NT2/D1 (cell line): ENCODE data around the gene ASS1.

Experiments used
- DNase-seq: peaks from one replicate; pipeline ENCODE4 v3.0.0-alpha.2; 2011; ENCODE audit warnings: low read depth, low spot score
- H3K27me3 ChIP-seq: 2 replicates; pipeline ENCODE4 v1.6.0; 2011; ENCODE audit warnings: mild to moderate bottlenecking; ENCODE audit not compliant: insufficient read length, insufficient read depth
- H3K36me3 ChIP-seq: 2 replicates; pipeline ENCODE4 v1.6.1; 2011; ENCODE audit warnings: mild to moderate bottlenecking, low read length, mixed read lengths; ENCODE audit not compliant: insufficient read depth, insufficient read length
- H3K4me1 ChIP-seq: 2 replicates; pipeline ENCODE4 v1.5.1; 2011; ENCODE audit not compliant: insufficient read depth, insufficient read length
- H3K4me3 ChIP-seq: 2 replicates; pipeline ENCODE4 v1.5.1; 2011; ENCODE audit warnings: low read depth; ENCODE audit not compliant: insufficient read length
- H3K9ac ChIP-seq: 2 replicates; pipeline ENCODE4 v1.6.0; 2011; ENCODE audit warnings: low read depth; ENCODE audit not compliant: insufficient read length
- H3K9me3 ChIP-seq: 2 replicates; pipeline ENCODE4 v1.5.1; 2011; ENCODE audit warnings: mild to moderate bottlenecking, low read length; ENCODE audit not compliant: insufficient read depth
- SUZ12 ChIP-seq: IDR thresholded peaks from 2 replicates; pipeline ENCODE4 v1.6.1; 2011; ENCODE audit not compliant: insufficient read length, insufficient read depth; ENCODE audit errors: extremely low read depth
- YY1 ChIP-seq: IDR thresholded peaks from 2 replicates; pipeline ENCODE4 v1.6.1; 2011; ENCODE audit not compliant: insufficient read length, insufficient read depth
- ZNF274 ChIP-seq: IDR thresholded peaks from 2 replicates; pipeline ENCODE4 v1.6.1; 2011; ENCODE audit warnings: mild to moderate bottlenecking, low read depth, low read length

The ASS1 gene

DNA sequence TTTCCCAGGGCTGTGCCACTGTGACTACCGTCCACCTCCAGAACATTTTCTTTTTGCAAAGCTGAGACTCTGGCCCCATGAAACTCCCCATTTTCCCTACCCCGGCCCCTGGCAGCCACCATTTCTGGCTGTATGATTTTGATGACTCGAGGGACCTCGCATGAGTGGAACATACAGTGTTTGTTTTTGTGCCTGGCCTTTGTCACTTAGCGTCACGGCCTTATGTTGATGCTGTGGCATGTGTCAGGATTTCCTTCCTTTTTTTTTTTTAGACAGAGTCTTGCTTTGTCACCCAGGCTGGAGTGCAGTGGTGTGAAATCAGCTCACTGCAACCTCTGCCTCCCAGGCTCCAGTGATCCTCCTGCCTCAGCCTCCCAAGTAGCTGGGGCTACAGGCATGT lies 42.7 kb downstream of the ASS1 start:
- Histone ChIP-seq H3K9me3 (no peaks in the 10 kb centered on the region), H3K4me3 (no peak overlapping the region), H3K4me1 (peaks cover 4% of the 10 kb centered on the region), H3K36me3 (peaks cover 13% of the 10 kb centered on the region), H3K9ac (no peak overlapping the region), H3K27me3 (no peaks in the 10 kb centered on the region)
- TF ChIP-seq SUZ12 (no peak), ZNF274 (no peak), YY1 (no peak)
- no peak for DNase-seq

DNA sequence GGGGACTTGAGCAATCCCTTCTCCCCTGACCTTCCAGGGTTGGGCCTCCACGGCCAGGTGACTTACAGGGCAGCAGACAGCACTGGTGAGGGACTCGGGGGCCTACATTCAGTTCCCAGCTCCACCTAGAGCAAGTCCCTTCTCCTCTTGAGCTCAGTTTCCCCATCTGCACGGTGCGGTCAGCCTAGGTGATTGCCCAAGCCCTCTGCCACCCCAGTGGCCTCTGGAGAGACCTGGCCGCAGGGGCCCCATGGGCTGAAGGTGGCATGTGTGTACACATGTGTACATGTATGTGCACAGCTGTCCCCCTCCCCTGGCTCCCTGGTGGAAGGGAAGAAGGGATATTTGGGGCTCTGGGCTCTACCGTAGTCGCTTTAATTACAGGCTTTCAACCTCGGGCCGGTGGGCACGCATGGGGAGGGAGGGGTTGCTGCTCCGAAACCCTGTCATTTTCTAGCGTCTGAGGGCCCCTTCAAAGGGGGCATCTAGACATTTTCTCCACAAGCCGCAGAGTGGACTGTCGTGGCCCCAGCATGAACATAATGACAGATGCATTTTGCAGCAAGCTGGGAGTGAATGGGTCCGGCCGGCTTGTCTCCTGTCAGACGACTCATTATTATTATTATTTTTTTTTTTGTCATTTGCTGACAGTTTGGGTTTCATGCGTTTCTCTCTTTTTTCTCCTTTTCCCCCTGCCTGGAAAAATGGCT lies 44.0 kb downstream of the ASS1 start:
- Histone ChIP-seq H3K36me3 (peaks cover 15% of the 10 kb centered on the region), H3K27me3 (no peaks in the 10 kb centered on the region), H3K9me3 (no peaks in the 10 kb centered on the region), H3K4me1 (peaks cover 7% of the 10 kb centered on the region), H3K4me3 (no peak overlapping the region), H3K9ac (no peak overlapping the region)
- DNase-seq = no peak
- TF ChIP-seq ZNF274 = no peak
- TF ChIP-seq YY1 = no peak
- no peak for TF ChIP-seq SUZ12

- Histone ChIP-seq H3K9me3 (peaks cover 17% of the 10 kb centered on the region; the same call in 1 of the 2 replicates), H3K9ac (no peak overlapping the region), H3K36me3 (peaks cover 14% of the 10 kb centered on the region), H3K4me1 (peaks cover 7% of the 10 kb centered on the region), H3K4me3 (no peak overlapping the region), H3K27me3 (no peaks in the 10 kb centered on the region)
- TF ChIP-seq ZNF274 (no peak), YY1 (no peak), SUZ12 (no peak)
- DNase-seq = no peak
Observed at GRCh38 chr9:130490981-130491380, 46.2 kb downstream of the ASS1 start.

GRCh38 chr9:130491830-130492482 lies 47.2 kb downstream of the ASS1 start:
- Histone ChIP-seq H3K36me3 (peaks cover 14% of the 10 kb centered on the region), H3K9ac (peak overlapping the region; percentile 44), H3K4me1 (peaks cover 7% of the 10 kb centered on the region), H3K9me3 (peaks cover 17% of the 10 kb centered on the region; the same call in 1 of the 2 replicates), H3K4me3 (no peak overlapping the region), H3K27me3 (no peaks in the 10 kb centered on the region)
- no peak for DNase-seq
- TF ChIP-seq SUZ12 = no peak
- TF ChIP-seq ZNF274 = no peak
- no peak for TF ChIP-seq YY1

DNA sequence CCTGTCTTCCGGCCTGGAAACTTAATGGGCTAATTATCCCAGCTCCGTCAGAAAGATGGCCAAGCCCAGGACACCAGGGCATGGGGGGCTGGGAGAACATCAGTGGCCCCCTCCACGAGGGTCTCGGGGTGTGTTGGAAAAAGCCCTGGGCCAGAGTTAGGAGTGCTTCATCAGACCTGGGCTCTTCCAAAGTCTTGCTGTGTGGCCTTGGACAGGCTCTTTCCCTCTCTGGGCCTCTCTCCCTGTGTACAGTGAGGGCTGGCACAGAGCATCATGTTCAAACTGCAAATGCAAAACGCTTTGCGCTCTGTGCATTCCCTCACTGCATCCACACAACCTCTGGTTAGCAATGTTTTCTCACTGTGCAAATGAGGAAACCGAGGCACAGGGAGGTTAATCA lies 48.3 kb downstream of the ASS1 start:
- Histone ChIP-seq H3K4me3 (no peak overlapping the region), H3K4me1 (peaks cover 7% of the 10 kb centered on the region), H3K9ac (no peak overlapping the region), H3K9me3 (peaks cover 17% of the 10 kb centered on the region; the same call in 1 of the 2 replicates), H3K36me3 (peaks cover 14% of the 10 kb centered on the region), H3K27me3 (no peaks in the 10 kb centered on the region)
- TF ChIP-seq YY1 = no peak
- no peak for TF ChIP-seq ZNF274
- no peak for TF ChIP-seq SUZ12
- no peak for DNase-seq

DNA sequence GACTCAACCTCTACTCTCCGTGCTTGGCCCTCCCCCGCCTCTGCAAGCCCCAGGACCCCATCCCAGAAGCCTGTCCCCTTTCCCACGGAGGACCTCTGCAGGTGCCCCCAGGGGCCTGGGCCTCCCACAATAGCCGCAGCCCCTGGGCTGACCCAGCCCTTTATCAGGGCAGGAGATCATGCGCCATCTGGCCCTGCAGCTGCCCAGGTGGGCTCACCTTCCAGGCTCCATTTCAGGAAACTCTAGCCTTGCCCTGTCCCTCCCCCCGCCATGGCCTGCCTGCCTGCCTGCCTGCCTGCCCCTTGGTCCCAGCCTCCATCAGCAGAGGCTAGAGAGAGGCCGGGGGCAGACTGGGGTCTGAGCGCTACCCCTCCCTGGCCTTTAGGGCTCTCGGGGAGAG lies 48.7 kb downstream of the ASS1 start:
- TF ChIP-seq YY1 (no peak), SUZ12 (no peak), ZNF274 (no peak)
- H3K9ac ChIP-seq = no peak overlapping the region
- H3K27me3 ChIP-seq = no peaks in the 10 kb centered on the region
- H3K4me3 ChIP-seq = no peak overlapping the region
- peaks cover 14% of the 10 kb centered on the region for H3K36me3 ChIP-seq
- peaks cover 7% of the 10 kb centered on the region for H3K4me1 ChIP-seq
- H3K9me3 ChIP-seq = peaks cover 17% of the 10 kb centered on the region; the same call in 1 of the 2 replicates
- no peak for DNase-seq

- peaks cover 7% of the 10 kb centered on the region for H3K4me1 ChIP-seq
- no peak overlapping the region for H3K4me3 ChIP-seq
- H3K9me3 ChIP-seq = peaks cover 17% of the 10 kb centered on the region; the same call in 1 of the 2 replicates
- no peak overlapping the region for H3K9ac ChIP-seq
- no peaks in the 10 kb centered on the region for H3K27me3 ChIP-seq
- peaks cover 17% of the 10 kb centered on the region for H3K36me3 ChIP-seq
- TF ChIP-seq SUZ12 (no peak), YY1 (no peak), ZNF274 (no peak)
- DNase-seq = no peak
Observed at GRCh38 chr9:130495067-130495466, 50.3 kb downstream of the ASS1 start.
